ENCODE results near the gene PRND.

GRCh38 chr20:4774207-4774606 lies 52.5 kb downstream of the PRND start:
- no peak for TF ChIP-seq POLR2A (IDR thresholded peaks at IDR 0.05)
- no peak for TF ChIP-seq EP300 (IDR thresholded peaks at IDR 0.05)

Data from suprapubic skin (tissue), 2 donors.